Nucleus accumbens (tissue), 56 donors: Measurements from ENCODE around the gene ZNF750.
A peak's percentile ranks its signal among the peaks of the same experiment; 100 is the strongest.

Experiments
- DNase-seq, 56 donors: peaks; one replicate each; lab custom pipeline; 2025; lab: John Stamatoyannopoulos, UW

ZNF750 gene

DNA sequence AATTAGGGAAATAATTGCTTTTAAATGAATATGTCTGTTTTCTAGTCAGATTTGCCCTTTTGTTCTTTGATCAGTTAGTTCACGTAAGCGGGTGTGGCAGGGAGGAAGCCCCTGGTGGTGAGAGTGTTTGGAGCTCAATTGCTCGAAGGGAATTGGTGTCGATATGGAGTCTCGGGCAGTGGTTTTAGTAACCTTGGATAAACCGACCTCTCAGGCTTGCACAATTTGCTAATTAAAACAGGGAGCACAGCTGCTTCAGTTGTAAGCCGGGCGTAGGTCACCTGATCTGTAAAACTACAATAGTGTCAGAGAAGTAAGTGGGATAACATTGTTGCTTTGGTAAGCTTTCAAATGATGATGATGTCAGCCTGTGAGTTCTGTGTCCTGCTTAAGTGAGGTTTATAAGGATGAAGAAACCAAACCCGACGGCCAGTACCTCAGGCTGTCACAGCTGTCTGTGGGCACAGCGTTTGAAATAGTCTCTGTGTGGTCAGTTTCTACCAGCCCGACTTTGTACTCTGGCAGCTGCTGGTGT, 2.9 kb downstream of the ZNF750 start:
- no peak for DNase-seq

GRCh38 chr17:82835766-82836512, 3.9 kb downstream of the ZNF750 start:
- no peak for DNase-seq

DNA sequence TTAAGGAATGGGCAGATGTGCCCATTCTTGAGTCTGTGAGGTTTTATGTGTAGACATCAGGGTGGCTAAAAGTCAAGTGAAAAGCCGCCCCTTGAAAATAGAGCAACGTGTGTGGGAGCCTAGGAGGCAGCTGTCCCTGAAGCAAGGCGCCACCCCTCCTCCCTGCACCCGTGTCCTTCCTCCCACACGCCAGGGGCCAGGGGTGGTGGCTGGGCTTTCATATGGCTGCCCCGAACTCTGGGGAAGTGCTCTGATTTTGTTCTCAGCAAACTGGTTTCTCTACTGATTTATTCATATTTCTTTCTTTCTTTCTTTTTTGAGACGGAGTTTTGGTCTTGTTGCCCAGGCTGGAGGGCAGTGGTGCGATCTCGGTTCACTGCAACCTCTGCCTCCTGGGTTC, 4.7 kb downstream of the ZNF750 start:
- no peak for DNase-seq

GRCh38 chr17:82832881-82833475, 6.8 kb downstream of the ZNF750 start:
- DNase-seq, result no peak

DNA sequence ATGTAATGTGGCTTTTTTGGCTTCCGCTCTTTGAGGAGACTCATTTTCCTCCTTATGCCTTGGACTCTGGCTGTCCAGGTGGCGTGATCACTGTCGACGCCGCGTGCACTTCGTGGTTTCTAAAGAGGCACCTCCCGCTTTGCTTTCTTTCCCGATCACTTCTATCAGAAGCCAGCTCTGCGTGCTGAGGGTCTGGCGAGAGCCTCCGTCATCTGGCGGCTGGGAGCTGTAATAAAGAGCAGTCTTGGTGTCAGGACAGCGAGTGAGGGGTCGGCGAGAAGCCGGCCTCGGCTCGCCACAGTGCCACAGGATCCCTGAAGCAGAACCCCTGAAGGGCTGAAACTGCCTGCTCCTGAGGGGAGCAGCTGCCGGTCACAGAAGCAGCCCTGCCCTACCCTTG, 7.4 kb downstream of the ZNF750 start:
- DNase-seq, result no peak

GRCh38 chr17:82831818-82832200, 8.0 kb downstream of the ZNF750 start:
- no peak for DNase-seq

DNA sequence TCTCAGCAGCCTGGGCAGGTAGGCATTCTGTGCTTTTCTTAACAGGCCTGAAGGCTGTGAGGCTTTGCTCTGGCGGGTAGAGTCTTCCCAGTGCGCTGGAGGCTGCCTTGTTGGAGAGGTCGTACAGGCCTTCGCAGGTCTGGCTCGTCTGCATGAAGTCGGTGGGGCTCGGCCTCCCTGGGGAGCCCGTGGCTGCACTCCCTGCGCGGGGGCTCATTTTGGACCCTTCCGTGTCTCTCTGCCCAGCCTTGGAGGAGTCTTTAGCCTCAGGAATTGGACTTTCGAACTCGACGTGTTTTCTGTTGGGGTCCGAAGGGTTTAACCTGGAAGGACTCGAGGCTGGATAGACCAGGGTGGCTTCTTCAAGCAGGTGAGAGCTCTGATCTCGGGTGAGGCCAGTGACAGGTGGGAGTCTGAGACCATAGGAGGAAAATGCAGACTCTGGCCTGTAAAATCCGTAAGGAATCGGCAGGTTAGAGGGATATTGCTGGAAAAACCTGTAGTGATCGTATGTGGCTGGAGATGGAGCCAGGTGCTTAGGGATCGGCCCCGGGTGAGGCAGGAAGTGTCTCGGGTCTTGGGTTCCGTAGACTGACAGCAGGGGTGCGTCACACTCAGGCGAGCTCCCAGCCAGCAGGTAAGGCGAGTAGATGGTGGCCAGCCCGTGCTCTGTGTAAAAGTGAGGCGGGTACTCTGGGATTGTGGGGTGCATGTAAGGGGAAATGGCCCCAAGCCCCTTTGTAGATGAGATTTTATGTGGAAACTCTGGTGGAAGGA, 8.6 kb downstream of the ZNF750 start:
- DNase-seq, result no peak

DNA sequence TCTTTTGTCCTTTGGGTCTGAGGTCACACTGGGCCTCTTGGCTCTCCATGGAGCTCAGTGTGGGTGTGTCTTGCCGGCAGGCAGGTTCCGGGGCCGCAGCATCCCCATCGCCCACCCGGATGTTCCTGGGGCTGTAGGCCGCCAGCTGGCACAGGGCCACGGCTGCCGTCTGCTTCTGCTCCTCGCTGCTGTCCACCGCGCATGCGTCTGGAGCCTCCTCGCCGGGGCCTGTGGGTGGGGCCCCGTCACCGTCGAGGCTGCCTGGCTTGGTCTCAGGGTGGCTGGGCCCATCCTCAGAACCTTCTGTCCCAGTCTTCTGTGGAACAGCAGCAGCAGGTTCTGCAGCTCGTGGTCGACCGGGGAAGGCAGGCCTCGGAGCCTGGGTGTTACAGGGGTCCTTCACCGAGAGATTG, 9.6 kb downstream of the ZNF750 start:
- peak in 5 of 56 donors; percentile 12 to 38 (median 21) for DNase-seq

- no peak for DNase-seq
Measured at GRCh38 chr17:82828875-82829487, 10.8 kb downstream of the ZNF750 start.

DNA sequence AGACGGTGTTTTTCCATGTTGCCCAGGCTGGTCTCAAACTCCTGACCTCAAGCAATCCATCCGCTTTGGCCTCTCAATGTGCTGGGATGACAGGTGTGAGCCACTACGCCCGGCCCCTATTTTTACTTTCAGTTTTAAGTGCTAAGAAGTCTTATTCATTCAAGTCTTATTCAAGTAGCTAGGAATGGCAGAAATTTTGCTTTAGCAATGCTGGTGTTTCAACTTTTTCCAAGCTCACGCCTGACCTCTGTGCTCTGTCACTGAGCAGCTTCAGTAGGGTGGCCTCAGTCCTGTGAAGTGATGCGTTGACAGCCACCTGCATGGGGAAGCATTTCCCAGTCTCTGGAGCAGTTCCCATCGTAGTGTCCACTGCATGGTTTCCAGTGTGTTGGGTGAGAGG, 12.9 kb downstream of the ZNF750 start:
- no peak for DNase-seq

GRCh38 chr17:82826211-82826610, 13.6 kb downstream of the ZNF750 start:
- DNase-seq, result no peak

GRCh38 chr17:82825540-82826124, 14.2 kb downstream of the ZNF750 start:
- no peak for DNase-seq

DNA sequence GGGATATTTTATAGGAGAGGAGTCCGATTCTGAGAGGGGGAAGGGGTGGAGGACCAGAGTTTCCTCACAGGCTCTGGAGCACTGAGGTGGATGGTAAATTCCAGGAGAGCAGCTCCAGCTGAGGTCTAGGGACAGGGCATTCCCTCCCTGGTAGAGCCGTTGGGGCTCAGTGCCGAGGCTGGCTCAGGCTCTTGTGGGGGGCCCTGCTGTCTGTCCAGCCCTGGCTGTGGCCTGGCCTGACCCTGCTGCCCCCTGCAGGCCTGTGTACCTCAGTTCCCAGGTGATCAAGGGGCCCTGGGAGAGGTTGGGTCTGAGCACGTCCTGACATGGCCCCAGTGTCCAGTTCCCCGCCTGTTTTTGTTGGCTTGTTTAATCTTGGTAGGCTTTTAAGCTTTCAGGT, 16.8 kb downstream of the ZNF750 start:
- DNase-seq, result no peak

- no peak for DNase-seq
Measured at GRCh38 chr17:82822281-82822680, 17.5 kb downstream of the ZNF750 start.

- no peak for DNase-seq
Measured at GRCh38 chr17:82821554-82821953, 18.3 kb downstream of the ZNF750 start.

DNA sequence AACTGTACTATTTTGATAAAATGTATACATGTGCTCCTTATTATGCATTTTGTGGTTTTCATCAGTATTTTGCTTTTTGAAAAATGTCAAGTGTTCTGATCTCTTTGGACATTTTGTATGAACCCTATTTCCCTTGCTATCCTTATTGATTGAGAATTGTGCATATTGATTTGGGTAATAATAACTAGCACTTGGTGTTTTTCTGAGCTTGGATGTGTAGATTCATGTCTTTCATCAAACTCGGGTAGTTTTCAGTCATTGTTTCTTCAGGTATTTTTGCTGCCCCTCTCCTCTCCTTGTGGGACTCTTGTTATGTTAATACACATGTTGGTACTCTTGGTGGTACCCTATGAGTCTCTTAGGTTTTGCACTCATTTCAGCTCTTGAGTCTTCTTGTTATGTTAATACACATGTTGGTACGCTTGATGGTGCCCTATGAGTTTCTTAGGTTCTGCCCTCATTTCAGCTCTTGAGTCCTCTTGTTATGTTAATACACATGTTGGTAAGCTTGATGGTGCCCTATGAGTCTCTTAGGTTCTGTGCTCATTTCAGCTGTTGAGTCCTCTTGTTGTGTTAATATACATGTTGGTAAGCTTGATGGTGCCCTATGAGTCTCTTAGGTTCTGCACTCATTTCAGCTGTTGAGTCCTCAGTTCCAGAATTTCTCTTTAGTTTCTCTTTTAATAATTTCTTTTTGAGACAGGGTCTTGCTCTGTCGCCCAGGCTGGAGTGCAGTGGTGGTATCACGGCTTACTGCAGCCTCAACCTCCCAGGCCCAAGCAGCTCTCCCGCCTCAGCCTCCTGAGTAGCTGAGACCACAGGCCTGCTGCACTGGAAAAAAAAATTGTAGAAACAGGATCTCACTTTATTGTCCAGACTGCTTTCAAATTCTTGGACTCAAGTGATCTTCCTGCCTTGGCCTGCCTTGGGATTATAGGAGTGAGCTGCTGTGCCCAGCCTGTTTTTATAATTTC, 19.3 kb downstream of the ZNF750 start:
- DNase-seq, result no peak

GRCh38 chr17:82817947-82818346, 21.9 kb downstream of the ZNF750 start:
- DNase-seq, result no peak

DNA sequence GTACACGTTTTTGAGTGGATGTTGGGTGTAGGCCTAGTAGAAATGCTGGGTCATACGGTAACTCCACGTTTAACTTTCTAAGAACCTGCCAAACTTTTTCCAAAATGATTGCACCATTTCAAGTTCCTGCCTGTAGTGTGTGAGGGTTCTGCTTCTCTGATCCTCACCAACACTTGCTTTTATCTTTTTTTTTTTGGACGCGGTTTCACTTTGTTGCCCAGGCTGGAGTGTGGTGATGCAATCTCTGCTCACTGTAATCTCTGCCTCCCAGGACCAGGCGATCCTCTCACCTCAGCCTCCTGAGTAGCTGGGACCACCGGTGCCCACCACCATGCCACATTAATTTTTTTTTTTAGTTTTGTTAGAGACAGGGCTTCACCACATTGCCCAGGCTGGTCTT, 23.5 kb downstream of the ZNF750 start:
- no peak for DNase-seq

GRCh38 chr17:82815790-82816305, 24.0 kb downstream of the ZNF750 start:
- no peak for DNase-seq
